ENCODE results near the gene ARL6IP5. TPM values are rescaled to one million over a fixed set of nuclear protein-coding genes. Genes with fewer than 3 reads are reported as not detected.

The ARL6IP5 gene
- total RNA-seq, 1 experiment from 2014 or later, result 30.0 TPM

- Histone ChIP-seq H3K4me3 (replicated peaks in 1 of 2; ENCODE audit: low read depth in 1 of 2, low read length in 2 of 2) (no peak overlapping the region), H3K9ac (ENCODE audit: low read length) (no peak overlapping the region), H3K9me3 (ENCODE audit: control insufficient read depth in 1 of 2, insufficient read depth in 1 of 2, low read depth in 1 of 2, low read length in 2 of 2) (no peaks in the 10 kb centered on the region), H3K9me2 (ENCODE audit: insufficient read depth) (no peaks in the 10 kb centered on the region), H3K27ac (ENCODE audit: low read depth, low read length) (no peak overlapping the region), H3K27me3 (ENCODE audit: insufficient read depth, low read length) (no peaks in the 10 kb centered on the region), H2AFZ (ENCODE audit: low read depth, low read length, poor library complexity, severe bottlenecking) (no peak overlapping the region), H3K79me2 (ENCODE audit: insufficient read depth, low read length) (no peaks in the 10 kb centered on the region), H3K36me3 (ENCODE audit: control insufficient read depth in 1 of 2, insufficient read depth in 2 of 2, low read length in 2 of 2) (no peaks in the 10 kb centered on the region), H3K4me1 (ENCODE audit: control insufficient read depth in 1 of 2, insufficient read depth in 2 of 2, low read length in 2 of 2) (no peaks in the 10 kb centered on the region), H3K4me2 (ENCODE audit: low read length) (no peak overlapping the region), H4K20me1 (ENCODE audit: insufficient read depth) (no peaks in the 10 kb centered on the region)
- intact Hi-C loops (cut with micrococcal nuclease), result no loop called here
- RAD21 ChIA-PET (ENCODE audit: low non-redundant PET in 1 of 2, low total read pairs in 2 of 2, uncharacterized antibody in 2 of 2, unreplicated experiment in 2 of 2), result no interaction called here
- no TSS peak for BruUV-seq (replicated peaks)
- no peak for TF ChIP-seq ZNF274 (IDR thresholded peaks at IDR 0.05; ENCODE audit: low read depth, low read length)
- no peak for TF ChIP-seq ZBTB33 (IDR thresholded peaks at IDR 0.05; ENCODE audit: extremely low read depth, insufficient replicate concordance, low read length)
- no peak for TF ChIP-seq ZFX (IDR thresholded peaks at IDR 0.05)
- TF ChIP-seq CBX3 (IDR thresholded peaks at IDR 0.05; ENCODE audit: low read depth), result no peak
- no peak for TF ChIP-seq POLR2AphosphoS5 (IDR thresholded peaks at IDR 0.05; ENCODE audit: low read depth, low read length)
- TF ChIP-seq SP1 (IDR thresholded peaks at IDR 0.05; ENCODE audit: low read depth), result no peak
- TF ChIP-seq EZH2phosphoT487 (IDR thresholded peaks at IDR 0.05; ENCODE audit: borderline replicate concordance), result no peak
- TF ChIP-seq TCF7L2 (IDR thresholded peaks at IDR 0.05; ENCODE audit: borderline replicate concordance, extremely low read depth, insufficient read depth, insufficient read length), result no peak
- no peak for TF ChIP-seq CTCF (IDR thresholded peaks at IDR 0.05 in 2 of 3, conservative IDR thresholded peaks at IDR 0.05 in 1 of 3; ENCODE audit: borderline replicate concordance in 1 of 3, insufficient read depth in 1 of 3, low read depth in 2 of 3, low read length in 2 of 3)
- TF ChIP-seq POLR2A (IDR thresholded peaks at IDR 0.05; ENCODE audit: borderline replicate concordance, extremely low read depth, insufficient read depth, insufficient read length), result no peak
- TF ChIP-seq REST (IDR thresholded peaks at IDR 0.05; ENCODE audit: low read depth), result no peak
- TF ChIP-seq EZH2 (IDR thresholded peaks at IDR 0.05), result no peak
- no peak for TF ChIP-seq YY1 (IDR thresholded peaks at IDR 0.05; ENCODE audit: extremely low read depth, insufficient replicate concordance, low read depth, low read length)
- no peak for TF ChIP-seq FOSL1 (IDR thresholded peaks at IDR 0.05; ENCODE audit: low read depth)
- no peak for TF ChIP-seq RAD21 (IDR thresholded peaks at IDR 0.05; ENCODE audit: low read depth)
- TF ChIP-seq EGR1 (IDR thresholded peaks at IDR 0.05; ENCODE audit: low read depth), result no peak
- TF ChIP-seq JUND (IDR thresholded peaks at IDR 0.05), result no peak
- no peak for ATAC-seq
- no peak for DNase-seq (ENCODE audit: low read depth, low spot score)
- POLR2A ChIA-PET, result no interaction called here
- CTCF ChIA-PET, result interaction anchor here (1.1 kb wide), 1 partner anchor 8 kb away, joined by 4 read pairs; no protein-coding TSS in a partner anchor
These were observed 44.8 kb downstream of the ARL6IP5 start for GRCh38 chr3:69129531-69129930.

Data from HCT116 (cell line).